SHP77 treated with DMSO at 0.1 percent for 48 hours (cell line): Measurements from ENCODE around the gene KIAA0825.
A peak's percentile ranks its signal among the peaks of the same experiment; 100 is the strongest.

Source experiments
- DNase-seq: peaks from one replicate; lab custom pipeline; 2025; lab: John Stamatoyannopoulos, UW

The KIAA0825 gene

GRCh38 chr5:94240993-94241651 lies 377.3 kb downstream of the KIAA0825 start:
- no peak for DNase-seq

GRCh38 chr5:94240596-94240992 lies 377.8 kb downstream of the KIAA0825 start:
- no peak for DNase-seq

- DNase-seq: no peak
Measured at GRCh38 chr5:94240134-94240533, 378.3 kb downstream of the KIAA0825 start.

GRCh38 chr5:94239266-94239665 lies 379.1 kb downstream of the KIAA0825 start:
- DNase-seq: no peak

GRCh38 chr5:94234987-94235386 lies 383.4 kb downstream of the KIAA0825 start:
- DNase-seq: no peak

- no peak for DNase-seq
Measured at GRCh38 chr5:94228791-94229190, 389.6 kb downstream of the KIAA0825 start.

- DNase-seq: no peak
Measured at GRCh38 chr5:94223235-94223634, 395.2 kb downstream of the KIAA0825 start.

- no peak for DNase-seq
Measured at GRCh38 chr5:94218374-94218773, 400.0 kb downstream of the KIAA0825 start.

- DNase-seq: no peak
Measured at GRCh38 chr5:94217745-94218144, 400.7 kb downstream of the KIAA0825 start.

- DNase-seq: no peak
Measured at GRCh38 chr5:94217216-94217615, 401.2 kb downstream of the KIAA0825 start.

- no peak for DNase-seq
Measured at GRCh38 chr5:94212476-94212875, 405.9 kb downstream of the KIAA0825 start.

- no peak for DNase-seq
Measured at GRCh38 chr5:94209774-94210355, 408.5 kb downstream of the KIAA0825 start.

- DNase-seq: no peak
Measured at GRCh38 chr5:94209272-94209671, 409.1 kb downstream of the KIAA0825 start.

- DNase-seq: no peak
Measured at GRCh38 chr5:94199566-94199965, 418.8 kb downstream of the KIAA0825 start.

- no peak for DNase-seq
Measured at GRCh38 chr5:94197970-94198369, 420.4 kb downstream of the KIAA0825 start.

- no peak for DNase-seq
Measured at GRCh38 chr5:94196953-94197352, 421.5 kb downstream of the KIAA0825 start.

GRCh38 chr5:94192658-94193391 lies 425.6 kb downstream of the KIAA0825 start:
- peak; percentile 55 for DNase-seq

- DNase-seq: no peak
Measured at GRCh38 chr5:94191604-94192003, 426.8 kb downstream of the KIAA0825 start.

- DNase-seq: no peak
Measured at GRCh38 chr5:94188725-94189124, 429.7 kb downstream of the KIAA0825 start.

GRCh38 chr5:94184870-94185269 lies 433.5 kb downstream of the KIAA0825 start:
- no peak for DNase-seq

GRCh38 chr5:94181895-94182294 lies 436.5 kb downstream of the KIAA0825 start:
- DNase-seq: no peak

GRCh38 chr5:94180761-94181160 lies 437.6 kb downstream of the KIAA0825 start:
- DNase-seq: no peak

GRCh38 chr5:94175912-94176311 lies 442.5 kb downstream of the KIAA0825 start:
- no peak for DNase-seq
